Ovary (tissue), 3 donors: ENCODE measurements around the gene SLC4A1.

Source experiments
- CTCF ChIP-seq, 3 donors: fragments of 450-650 bp in 2 of 3; fragments of 200-600 bp in 1 of 3; IDR thresholded peaks; one replicate each; pipeline versions ENCODE4 v1.5.1 to v1.8.0; 2016 to 2022; ENCODE audit warnings: antibody characterized with exemption in 3 of 3, mild to moderate bottlenecking in 1 of 3
- EP300 ChIP-seq: sonication (generic); formaldehyde crosslinking; IDR thresholded peaks from one replicate; pipeline ENCODE4 v1.6.1; 2017; ENCODE audit warnings: antibody characterized with exemption
- POLR2A ChIP-seq: fragments of 450-650 bp; IDR thresholded peaks from one replicate; pipeline ENCODE4 v1.6.1; 2017; ENCODE audit warnings: antibody characterized with exemption, mild to moderate bottlenecking, moderate library complexity
- donor health status: DM: no; HTN: no; CAD: no.

DNA sequence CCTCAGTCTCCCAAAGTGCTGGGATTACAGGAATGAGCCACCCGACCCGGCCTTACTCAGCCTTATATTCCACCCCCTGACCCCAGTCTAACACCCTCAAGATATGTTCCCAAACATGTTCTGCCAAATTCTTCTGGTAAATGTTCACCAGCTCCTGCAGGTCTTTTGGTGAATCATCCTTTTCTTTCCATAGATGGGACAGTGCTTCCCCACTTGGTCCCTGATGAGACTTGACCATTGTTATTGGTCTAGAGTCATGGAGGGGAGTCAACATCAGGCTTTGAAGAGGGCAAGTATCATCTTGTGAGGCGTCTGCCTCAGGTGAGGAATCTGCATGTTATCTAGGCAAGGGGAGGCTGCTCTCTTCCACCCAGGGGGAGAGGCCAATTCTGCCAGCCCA lies 30.0 kb upstream of the SLC4A1 start:
- no peak for TF ChIP-seq CTCF (IDR thresholded peaks at IDR 0.05)
- no peak for TF ChIP-seq EP300
- no peak for TF ChIP-seq POLR2A
